HG03159 (cell line): ENCODE measurements around the gene MGAT4B.
"Not testable (repeated sequence)": the region's sequence is repeated elsewhere in the genome, so short reads cannot be mapped to it uniquely, and the experiment has no call there.

Experiments
- ATAC-seq: cut with Tn5 transposase; IDR thresholded peaks from one replicate; pipeline ENCODE4 v1.9.1; 2021; ENCODE audit warnings: mild to moderate bottlenecking, moderate library complexity; ENCODE audit not compliant: unreplicated experiment

MGAT4B gene

GRCh38 chr5:179795863-179796833, 10.5 kb downstream of the MGAT4B start:
- ATAC-seq, result peak; percentile 68

GRCh38 chr5:179795049-179795862, 11.4 kb downstream of the MGAT4B start:
- ATAC-seq, result no peak

GRCh38 chr5:179794575-179794974, 12.1 kb downstream of the MGAT4B start:
- no peak for ATAC-seq

- ATAC-seq, result no peak
Measured at GRCh38 chr5:179794171-179794570, 12.5 kb downstream of the MGAT4B start.

GRCh38 chr5:179793468-179794139, 13.1 kb downstream of the MGAT4B start, which contains the start of gene LTC4S:
Gene LTC4S, plus strand, starts transcription at chr5:179793986. Its CDS starts 95 bp downstream, at chr5:179794081.
- ATAC-seq, result no peak

GRCh38 chr5:179792612-179793467, 13.8 kb downstream of the MGAT4B start:
- ATAC-seq, result no peak

GRCh38 chr5:179791881-179792611, 14.6 kb downstream of the MGAT4B start:
- no peak for ATAC-seq

GRCh38 chr5:179789278-179789677, 17.4 kb downstream of the MGAT4B start:
- ATAC-seq, result not testable (repeated sequence)

GRCh38 chr5:179788193-179788854, 18.3 kb downstream of the MGAT4B start:
- no peak for ATAC-seq

- ATAC-seq, result no peak
Measured at GRCh38 chr5:179786861-179787260, 19.8 kb downstream of the MGAT4B start.

- ATAC-seq, result no peak
Measured at GRCh38 chr5:179783128-179783527, 23.5 kb downstream of the MGAT4B start.

GRCh38 chr5:179781846-179782245, 24.8 kb downstream of the MGAT4B start:
- ATAC-seq, result no peak

- ATAC-seq, result no peak
Measured at GRCh38 chr5:179780362-179780761, 26.3 kb downstream of the MGAT4B start.

GRCh38 chr5:179779826-179780225, 26.8 kb downstream of the MGAT4B start:
- ATAC-seq, result no peak

GRCh38 chr5:179778591-179778990, 28.1 kb downstream of the MGAT4B start:
- no peak for ATAC-seq

- ATAC-seq, result no peak
Measured at GRCh38 chr5:179777909-179778308, 28.8 kb downstream of the MGAT4B start.

- ATAC-seq, result no peak
Measured at GRCh38 chr5:179777456-179777855, 29.2 kb downstream of the MGAT4B start.

- ATAC-seq, result no peak
Measured at GRCh38 chr5:179776411-179776938, 30.2 kb downstream of the MGAT4B start.

GRCh38 chr5:179774442-179774841, 32.2 kb downstream of the MGAT4B start:
- ATAC-seq, result no peak
